Activated B cell treated with CpG ODN at 0.5 μM for 24 hours (primary cell): ENCODE data around the gene PCGF5. TPM values are rescaled to one million over a fixed set of nuclear protein-coding genes. Genes with fewer than 3 reads are reported as not detected.

ENCODE experiments used
- ATAC-seq: fragments of 200-7000 bp; cut with Tn5 transposase; one replicate; pipeline ENCODE4 v1.10.0; 2021; ENCODE audit warnings: low read depth, mild to moderate bottlenecking, moderate library complexity
- CTCF ChIA-PET: fragments of 350-600 bp; sonication (Branson Sonifier 250); formaldehyde crosslinking; loops from one replicate; lab custom pipeline; 2021; ENCODE audit warnings: antibody characterized with exemption; lab: Charles Lee
- POLR2A ChIA-PET: fragments of 350-600 bp; sonication (Branson Sonifier 250); formaldehyde crosslinking; loops from one replicate; lab custom pipeline; 2021; ENCODE audit warnings: antibody characterized with exemption; lab: Charles Lee
- DNase-seq: peaks from one replicate; pipeline ENCODE4 v3.0.0; 2022
- H3K27ac Mint-ChIP-seq: one replicate; pipeline ENCODE4 v1.8.0; 2020; ENCODE audit warnings: mixed read lengths
- H3K27me3 Mint-ChIP-seq: one replicate; pipeline ENCODE4 v1.8.0; 2021; ENCODE audit warnings: mixed read lengths
- H3K36me3 Mint-ChIP-seq: one replicate; pipeline ENCODE4 v1.8.0; 2021; ENCODE audit warnings: low read depth, mixed read lengths
- H3K4me1 Mint-ChIP-seq: one replicate; pipeline ENCODE4 v1.8.0; 2021; ENCODE audit warnings: mixed read lengths
- H3K4me3 Mint-ChIP-seq: one replicate; pipeline ENCODE4 v1.8.0; 2020; ENCODE audit warnings: mild to moderate bottlenecking, mixed read lengths
- H3K9me3 Mint-ChIP-seq: one replicate; pipeline ENCODE4 v1.8.0; 2020; ENCODE audit warnings: mixed read lengths
- intact Hi-C: fragments of 100-400 bp; cut with micrococcal nuclease; formaldehyde crosslinking; loops from one replicate; pipeline ENCODE4 v1.15.1; 2024
- total RNA-seq: library from RNA; stranded (reverse); gene quantifications from 2 replicates; pipeline ENCODE4 v1.2.3, GENCODE V29; 2022
- TF ChIP-seq, protein P1 (sequence below): fragments of 200-600 bp; IDR thresholded peaks from one replicate; pipeline ENCODE4 v1.8.0; 2022; ENCODE audit warnings: antibody characterized with exemption, mild to moderate bottlenecking

Gene PCGF5
- total RNA-seq, 1 donor from 2014 or later, result 72.9 TPM

DNA sequence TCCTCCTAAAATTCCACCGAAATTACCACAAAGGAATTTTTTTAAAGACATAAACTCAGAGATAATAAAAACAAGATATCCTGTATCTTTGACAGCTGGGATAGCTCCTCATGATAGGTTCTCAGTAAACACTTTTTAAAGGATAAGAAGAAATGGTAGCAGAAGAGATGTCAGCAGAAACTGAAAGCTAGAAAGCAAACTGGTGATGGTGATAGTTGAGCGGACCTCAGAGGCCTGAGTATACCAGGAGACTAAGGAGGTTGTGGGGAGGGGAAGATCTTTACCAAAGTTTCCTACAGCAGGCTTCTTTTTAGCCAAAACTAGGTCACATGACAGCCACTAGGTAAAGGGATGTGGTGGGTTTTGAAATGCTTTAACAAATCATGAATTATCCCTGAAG lies 22.5 kb downstream of the PCGF5 start:
- Mint-ChIP-seq H3K27me3 (no peaks in the 10 kb centered on the region), H3K9me3 (no peaks in the 10 kb centered on the region), H3K4me1 (peaks cover 6% of the 10 kb centered on the region), H3K36me3 (peaks cover 12% of the 10 kb centered on the region), H3K27ac (no peak overlapping the region), H3K4me3 (no peak overlapping the region)
- CTCF ChIA-PET, result interaction anchor here (0.9 to 1.4 kb wide), 2 partner anchors 8 to 331 kb away, joined by 3 read pairs; no protein-coding TSS in a partner anchor
- DNase-seq (no peak), ATAC-seq (no peak)
- TF ChIP-seq, protein P1, sequence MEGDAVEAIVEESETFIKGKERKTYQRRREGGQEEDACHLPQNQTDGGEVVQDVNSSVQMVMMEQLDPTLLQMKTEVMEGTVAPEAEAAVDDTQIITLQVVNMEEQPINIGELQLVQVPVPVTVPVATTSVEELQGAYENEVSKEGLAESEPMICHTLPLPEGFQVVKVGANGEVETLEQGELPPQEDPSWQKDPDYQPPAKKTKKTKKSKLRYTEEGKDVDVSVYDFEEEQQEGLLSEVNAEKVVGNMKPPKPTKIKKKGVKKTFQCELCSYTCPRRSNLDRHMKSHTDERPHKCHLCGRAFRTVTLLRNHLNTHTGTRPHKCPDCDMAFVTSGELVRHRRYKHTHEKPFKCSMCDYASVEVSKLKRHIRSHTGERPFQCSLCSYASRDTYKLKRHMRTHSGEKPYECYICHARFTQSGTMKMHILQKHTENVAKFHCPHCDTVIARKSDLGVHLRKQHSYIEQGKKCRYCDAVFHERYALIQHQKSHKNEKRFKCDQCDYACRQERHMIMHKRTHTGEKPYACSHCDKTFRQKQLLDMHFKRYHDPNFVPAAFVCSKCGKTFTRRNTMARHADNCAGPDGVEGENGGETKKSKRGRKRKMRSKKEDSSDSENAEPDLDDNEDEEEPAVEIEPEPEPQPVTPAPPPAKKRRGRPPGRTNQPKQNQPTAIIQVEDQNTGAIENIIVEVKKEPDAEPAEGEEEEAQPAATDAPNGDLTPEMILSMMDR, result no peak
- intact Hi-C loops, result no loop called here
- POLR2A ChIA-PET, result no interaction called here

DNA sequence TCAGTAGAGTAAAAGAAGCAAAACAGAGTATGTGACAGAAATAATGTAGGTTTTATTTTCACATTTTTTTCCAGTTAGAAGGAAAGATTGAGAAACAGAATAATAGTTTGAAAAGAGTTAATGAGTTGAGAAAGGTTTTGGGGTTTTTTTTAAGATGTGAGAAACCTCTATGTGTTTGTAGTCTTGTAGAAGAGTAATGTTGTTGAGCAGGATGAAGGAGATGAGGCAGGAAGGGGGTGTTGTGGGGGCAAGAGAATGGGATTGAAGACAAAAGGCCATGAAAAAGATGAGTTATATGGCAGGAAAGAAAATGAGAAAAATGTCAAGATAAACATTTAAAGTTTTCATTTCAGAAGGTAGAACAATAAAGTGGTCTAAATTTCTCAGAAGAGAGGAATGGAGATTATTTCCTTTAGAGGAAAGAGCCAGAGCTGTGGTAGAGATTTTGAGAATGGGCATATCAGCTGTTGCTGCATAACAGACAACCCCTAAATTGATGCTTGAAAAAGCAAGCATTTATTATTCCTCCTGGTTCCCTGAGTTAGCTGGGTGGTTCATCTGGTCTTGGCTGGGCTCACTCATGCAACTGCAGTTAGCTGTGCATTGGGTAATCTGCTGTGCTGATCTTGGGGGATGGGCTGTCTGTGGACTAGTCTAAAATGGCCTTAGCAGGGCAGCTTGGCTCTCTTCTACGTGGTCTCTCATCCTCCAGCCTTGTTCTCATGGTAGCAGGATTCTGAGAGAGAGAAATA lies 27.1 kb downstream of the PCGF5 start:
- ChIA-PET POLR2A (interaction anchor here (1.2 kb wide), 1 partner anchor 85 kb away, joined by 3 read pairs; no protein-coding TSS in a partner anchor), CTCF (interaction anchor here (1.3 to 7.9 kb wide), 5 partner anchors 86 to 337 kb away, joined by 3 to 193 read pairs (median 6); no protein-coding TSS in a partner anchor)
- Mint-ChIP-seq H3K36me3 (peaks cover 31% of the 10 kb centered on the region), H3K9me3 (no peaks in the 10 kb centered on the region), H3K4me1 (peaks cover 8% of the 10 kb centered on the region), H3K27me3 (no peaks in the 10 kb centered on the region), H3K27ac (no peak overlapping the region), H3K4me3 (no peak overlapping the region)
- ATAC-seq, result no peak
- TF ChIP-seq, protein P1, result no peak
- intact Hi-C loops, result no loop called here
- DNase-seq, result no peak

DNA sequence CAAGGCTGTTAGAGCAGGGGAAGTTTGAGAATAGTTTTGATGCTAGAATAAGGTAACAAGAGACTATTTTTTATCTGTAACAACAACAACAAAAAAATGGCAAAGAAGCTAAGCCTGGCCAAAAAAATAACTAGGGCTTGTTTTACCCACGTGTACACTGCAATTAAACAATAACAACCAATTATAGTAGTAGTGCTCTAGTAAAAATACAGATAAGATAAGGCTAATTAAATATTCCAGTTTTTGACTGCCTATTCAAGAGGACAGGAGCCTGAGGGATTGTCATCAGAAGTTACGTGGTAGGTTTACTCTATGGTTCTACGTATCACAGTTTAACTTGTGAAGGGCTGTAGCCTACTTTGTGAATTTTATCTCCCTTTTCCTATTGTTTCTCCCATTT lies 29.2 kb downstream of the PCGF5 start:
- TF ChIP-seq, protein P1, result no peak
- ATAC-seq, result no peak
- H3K27ac Mint-ChIP-seq, result peak overlapping the region; percentile 61
- H3K9me3 Mint-ChIP-seq, result no peaks in the 10 kb centered on the region
- ChIA-PET POLR2A (interaction anchor here (0.7 to 2.7 kb wide), 6 partner anchors 29 to 338 kb away, joined by 3 to 26 read pairs (median 8); partner anchors contain the start of gene PCGF5), CTCF (interaction anchor here (1.0 to 7.9 kb wide), 20 partner anchors 11 to 370 kb away, joined by 3 to 193 read pairs (median 8); no protein-coding TSS in a partner anchor)
- peaks cover 4% of the 10 kb centered on the region for H3K4me1 Mint-ChIP-seq
- peaks cover 49% of the 10 kb centered on the region for H3K36me3 Mint-ChIP-seq
- intact Hi-C loops, result loop anchor here (2.0 kb wide), 2 partner anchors 29 to 499 kb away; partner anchors contain the start of gene PCGF5
- H3K27me3 Mint-ChIP-seq, result no peaks in the 10 kb centered on the region
- no peak overlapping the region for H3K4me3 Mint-ChIP-seq
- DNase-seq, result no peak

DNA sequence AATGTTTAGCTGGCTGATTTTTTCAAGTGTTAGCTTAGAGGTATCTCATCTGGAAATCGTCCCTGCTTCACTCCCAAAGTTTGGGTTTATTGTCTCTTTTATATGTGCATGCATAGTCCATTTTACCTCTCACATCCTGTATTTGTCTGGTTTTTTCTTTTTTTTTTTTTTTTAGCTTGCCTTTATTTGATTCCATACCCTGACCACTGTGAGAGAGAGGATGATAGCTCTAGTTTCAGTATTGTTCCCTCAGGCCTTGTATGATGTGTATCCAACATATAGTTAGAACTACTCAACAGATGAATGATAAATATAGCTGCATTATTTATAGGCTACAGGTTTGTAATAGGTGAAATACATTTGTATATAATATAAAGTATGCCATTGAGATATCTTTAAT lies 29.9 kb downstream of the PCGF5 start:
- POLR2A ChIA-PET, result interaction anchor here (0.7 to 2.7 kb wide), 7 partner anchors 30 to 339 kb away, joined by 3 to 26 read pairs (median 9); partner anchors contain the start of gene PCGF5

More for the DNA sequence above, 29.9 kb downstream of the PCGF5 start:
- DNase-seq (no peak), ATAC-seq (no peak)
- peak overlapping the region; percentile 61 for H3K27ac Mint-ChIP-seq
- H3K36me3 Mint-ChIP-seq, result peaks cover 55% of the 10 kb centered on the region
- CTCF ChIA-PET, result interaction anchor here (0.6 to 7.9 kb wide), 39 partner anchors 7 to 507 kb away, joined by 3 to 193 read pairs (median 5); no protein-coding TSS in a partner anchor
- TF ChIP-seq, protein P1, result no peak
- intact Hi-C loops, result loop anchor here (2.0 kb wide), 2 partner anchors 30 to 500 kb away; partner anchors contain the start of gene PCGF5
- H3K9me3 Mint-ChIP-seq, result no peaks in the 10 kb centered on the region
- H3K4me3 Mint-ChIP-seq, result no peak overlapping the region
- H3K4me1 Mint-ChIP-seq, result peaks cover 4% of the 10 kb centered on the region
- H3K27me3 Mint-ChIP-seq, result no peaks in the 10 kb centered on the region
